ENCODE measurements around the gene HNF1A.

The HNF1A gene

DNA sequence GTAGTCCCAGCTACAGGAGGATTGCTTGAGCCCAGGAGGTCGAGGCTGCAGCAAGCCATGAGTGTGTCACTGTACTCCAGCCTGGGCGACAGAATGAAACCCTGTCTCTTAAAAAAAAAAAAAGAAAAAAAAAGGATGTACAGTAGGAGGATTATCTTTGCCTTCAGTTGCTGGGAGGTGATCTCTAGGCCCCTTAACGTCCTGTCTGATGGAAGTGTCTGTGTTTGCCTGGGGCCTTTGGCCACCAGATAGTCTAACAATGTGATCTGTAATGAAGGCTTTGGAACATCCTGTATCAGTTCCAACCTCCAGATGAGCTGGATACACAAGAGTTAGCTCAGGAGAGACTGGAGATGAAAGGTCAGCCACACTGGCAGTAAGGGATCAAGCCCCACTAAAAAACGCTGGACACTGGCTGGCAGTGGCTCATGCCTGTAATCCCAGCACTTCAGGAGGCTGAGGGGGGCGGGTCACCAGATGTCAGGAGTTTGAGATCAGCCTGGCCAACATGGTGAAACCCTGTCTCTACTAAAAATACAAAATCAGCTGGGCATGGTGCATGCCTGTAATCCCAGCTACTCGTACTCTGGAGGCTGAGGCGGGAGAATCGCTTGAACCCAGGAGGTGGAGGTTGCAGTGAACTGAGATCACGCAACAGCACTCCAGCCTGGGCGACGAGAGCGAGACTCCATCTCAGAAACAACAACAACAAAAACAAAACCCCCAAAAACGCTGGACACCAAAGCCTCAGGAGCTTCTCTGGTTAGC is 19.0 kb upstream of the HNF1A start:
- DNase-seq (ENCODE audit: low read depth, low spot score) = no peak

DNA sequence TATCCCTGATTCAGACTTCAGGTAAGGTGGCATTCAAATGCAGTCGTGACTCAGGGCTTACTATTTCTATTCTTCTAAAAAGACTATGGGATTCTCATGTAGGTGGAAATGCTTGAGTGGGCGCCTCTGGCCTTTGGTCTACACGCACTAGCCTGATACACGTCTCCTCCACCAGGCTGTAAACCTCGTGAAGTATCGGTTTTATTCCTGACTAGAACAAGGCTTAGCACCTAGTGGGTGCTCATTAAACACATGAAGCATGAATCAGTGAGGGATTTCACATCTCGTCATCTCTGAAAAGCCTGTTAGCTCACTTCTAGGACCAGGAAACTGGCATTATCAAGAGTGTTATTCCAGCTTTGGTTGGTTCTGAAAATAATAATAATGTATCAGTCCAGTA is 17.7 kb upstream of the HNF1A start:
- DNase-seq (ENCODE audit: low read depth, low spot score) = no peak

DNA sequence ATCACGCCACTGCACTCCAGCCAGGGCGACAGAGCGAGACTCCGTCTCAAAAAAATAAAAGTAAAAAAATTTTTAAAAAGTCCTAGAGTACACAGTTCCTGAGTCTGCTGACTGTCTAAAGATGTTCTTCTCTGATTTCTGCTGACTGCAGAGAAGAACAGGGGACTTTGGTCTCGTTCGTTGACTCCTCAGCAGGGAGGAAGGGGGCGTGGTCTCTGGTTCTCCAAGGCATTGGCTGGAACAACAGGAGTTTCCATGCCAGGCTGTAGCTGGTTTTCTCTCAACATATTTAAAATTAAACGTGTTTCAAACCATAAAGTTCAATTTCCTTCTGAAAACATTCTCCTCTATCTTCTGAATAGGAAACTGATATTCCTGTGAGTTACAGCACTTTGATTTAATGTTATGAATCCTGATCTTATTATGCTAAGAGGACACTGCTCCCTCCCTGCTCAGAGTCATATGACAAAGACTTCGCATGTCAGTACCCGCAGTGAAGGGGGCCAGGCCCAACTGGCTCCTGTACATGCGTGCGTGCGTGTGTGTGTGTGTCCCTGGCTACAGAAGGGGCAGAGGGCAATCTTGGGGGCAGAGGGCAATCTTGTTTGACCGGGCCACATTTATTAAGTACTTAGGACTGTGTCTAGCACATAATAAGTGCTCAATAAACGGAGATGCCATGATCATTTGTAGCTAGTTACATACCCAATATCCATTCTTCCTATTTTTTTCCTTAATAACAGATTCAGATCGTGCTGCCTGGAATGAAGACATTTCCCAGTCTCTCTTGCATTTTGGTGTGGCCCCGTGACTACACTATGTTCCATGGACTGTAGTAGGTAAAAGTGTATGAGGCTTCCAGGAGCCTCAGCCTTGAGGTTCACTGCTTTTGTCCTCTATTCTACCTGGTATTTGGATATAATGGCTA is 16.5 kb upstream of the HNF1A start:
- DNase-seq (ENCODE audit: low read depth, low spot score) = no peak

DNA sequence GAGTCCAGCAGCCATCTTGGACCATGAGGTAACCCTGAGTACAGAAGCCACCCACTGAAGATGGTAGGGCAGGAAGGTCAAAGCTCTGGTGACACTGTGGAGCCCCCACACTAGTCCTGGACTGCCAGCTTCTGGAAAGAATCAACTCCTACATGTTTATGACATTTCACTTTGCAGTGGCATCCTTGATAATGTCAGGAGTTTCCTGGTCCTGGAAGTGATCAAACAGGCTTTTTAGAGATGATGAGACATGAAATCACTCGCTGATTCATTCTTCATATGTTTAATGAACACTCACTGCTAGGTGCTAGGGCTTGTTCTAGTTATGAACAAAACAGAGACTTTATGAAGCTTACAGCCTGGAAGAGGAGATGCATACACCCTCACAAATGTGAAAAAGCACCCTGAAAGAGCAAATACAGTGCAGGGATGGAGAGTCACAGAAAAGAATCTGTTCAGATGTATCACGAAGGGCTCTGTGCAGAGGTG is 15.8 kb upstream of the HNF1A start:
- no peak for DNase-seq (ENCODE audit: low read depth, low spot score)

DNA sequence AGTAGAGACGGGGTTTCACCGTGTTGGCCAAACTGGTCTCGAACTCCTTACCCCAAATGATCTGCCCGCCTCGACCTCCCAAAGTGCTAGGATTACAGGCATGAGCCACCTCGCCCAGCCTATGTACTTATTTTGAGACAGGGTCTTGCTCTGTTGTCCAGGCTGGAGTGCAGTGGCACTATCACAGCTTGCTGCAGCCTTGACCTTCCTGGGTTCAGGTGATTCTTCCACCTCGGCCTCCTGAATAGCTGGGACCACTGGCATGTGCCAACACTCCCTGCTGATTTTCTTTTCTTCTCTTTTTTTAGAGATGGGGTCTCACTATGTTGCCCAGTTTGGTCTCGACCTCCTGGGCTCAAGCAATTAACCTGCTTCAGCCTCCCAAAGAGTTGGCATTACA is 14.0 kb upstream of the HNF1A start:
- no peak for DNase-seq (ENCODE audit: low read depth, low spot score)

DNA sequence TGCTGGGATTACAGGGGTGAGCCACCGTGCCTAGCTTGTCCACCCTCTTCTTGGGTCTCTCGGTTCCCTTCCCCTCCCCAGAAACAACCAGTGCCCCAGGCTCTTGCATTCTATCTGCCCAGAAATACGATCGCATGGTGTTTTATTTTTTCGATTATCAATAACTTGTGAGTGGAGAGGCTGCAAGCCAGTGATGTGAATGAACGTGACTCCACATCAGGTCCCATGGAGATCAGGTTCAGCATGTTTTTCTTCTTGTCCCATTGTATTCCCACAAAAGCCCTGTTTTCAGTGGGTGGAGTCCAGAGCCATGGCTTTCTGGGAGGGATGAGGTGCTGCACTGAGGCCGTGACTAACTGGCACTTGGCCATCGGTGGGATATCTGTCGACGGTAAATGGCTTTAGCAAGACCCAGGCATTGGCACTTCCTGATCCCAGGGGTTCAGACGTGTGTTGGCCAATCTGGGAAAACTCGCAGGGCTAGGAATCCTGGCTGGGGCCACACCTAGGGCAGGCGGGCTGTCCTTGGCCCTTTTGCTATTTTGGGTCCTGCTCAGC is 12.7 kb upstream of the HNF1A start:
- DNase-seq (ENCODE audit: low read depth, low spot score) = no peak

DNA sequence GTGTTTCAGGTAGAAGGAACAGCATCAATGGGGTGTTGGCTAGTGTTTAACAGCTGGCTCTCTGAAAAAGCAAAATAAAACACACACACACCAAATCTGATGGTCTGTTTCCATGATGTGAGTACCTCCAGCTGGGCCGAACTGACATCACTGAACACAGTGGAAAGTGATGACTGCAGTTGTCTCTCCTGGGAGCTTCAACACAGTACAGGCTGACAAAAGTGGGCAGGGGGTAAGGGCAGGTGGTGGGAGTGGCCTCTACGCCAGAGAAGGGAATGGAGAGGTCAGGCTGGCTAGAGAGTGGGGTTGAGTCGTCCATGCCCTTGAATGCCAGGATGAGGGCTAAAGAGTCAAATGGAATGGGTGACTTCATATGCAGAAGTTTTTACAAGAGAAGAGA is 8.0 kb upstream of the HNF1A start:
- DNase-seq (ENCODE audit: low read depth, low spot score) = no peak

DNA sequence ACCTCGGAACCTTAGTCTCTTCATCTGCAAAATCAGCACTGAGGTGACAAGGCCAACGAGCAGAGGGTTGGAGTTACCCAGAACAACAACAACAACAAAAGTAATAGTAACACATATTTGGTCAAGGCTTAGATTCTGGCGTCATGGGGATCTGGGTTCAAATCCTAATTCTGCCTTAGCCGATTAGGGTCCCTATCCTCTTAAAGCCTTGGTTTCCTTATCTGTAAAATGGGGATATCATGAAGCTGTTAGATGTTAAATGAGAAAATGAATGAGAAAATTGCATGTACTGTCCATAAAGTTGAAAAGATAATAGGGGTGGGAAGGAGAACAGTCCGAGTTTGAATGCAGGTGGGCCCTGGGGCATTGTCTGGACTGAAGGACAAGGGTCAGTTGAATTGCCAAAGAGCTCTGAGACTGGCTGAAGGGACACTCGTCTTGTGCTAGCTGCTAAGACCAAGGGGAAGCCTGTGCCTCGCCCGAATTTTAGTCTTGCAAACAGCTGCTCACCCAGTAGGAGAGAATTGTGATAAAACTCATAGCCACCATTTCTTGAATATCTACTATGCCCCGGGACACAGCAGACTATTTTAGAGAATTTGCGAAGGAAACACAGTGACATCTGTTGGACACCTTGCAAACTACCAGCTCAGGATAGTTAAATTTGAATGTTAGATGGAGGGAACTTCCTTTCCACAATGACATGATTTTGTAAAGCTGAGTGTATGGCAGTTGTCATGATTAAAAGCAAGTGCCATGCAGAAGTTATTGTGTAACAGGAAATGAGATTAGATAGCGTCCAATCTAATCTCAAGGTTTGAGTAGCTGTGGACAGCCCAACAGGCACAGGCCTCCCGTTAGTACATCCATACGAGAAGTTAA is 6.8 kb upstream of the HNF1A start:
- DNase-seq (ENCODE audit: low read depth, low spot score) = no peak

DNA sequence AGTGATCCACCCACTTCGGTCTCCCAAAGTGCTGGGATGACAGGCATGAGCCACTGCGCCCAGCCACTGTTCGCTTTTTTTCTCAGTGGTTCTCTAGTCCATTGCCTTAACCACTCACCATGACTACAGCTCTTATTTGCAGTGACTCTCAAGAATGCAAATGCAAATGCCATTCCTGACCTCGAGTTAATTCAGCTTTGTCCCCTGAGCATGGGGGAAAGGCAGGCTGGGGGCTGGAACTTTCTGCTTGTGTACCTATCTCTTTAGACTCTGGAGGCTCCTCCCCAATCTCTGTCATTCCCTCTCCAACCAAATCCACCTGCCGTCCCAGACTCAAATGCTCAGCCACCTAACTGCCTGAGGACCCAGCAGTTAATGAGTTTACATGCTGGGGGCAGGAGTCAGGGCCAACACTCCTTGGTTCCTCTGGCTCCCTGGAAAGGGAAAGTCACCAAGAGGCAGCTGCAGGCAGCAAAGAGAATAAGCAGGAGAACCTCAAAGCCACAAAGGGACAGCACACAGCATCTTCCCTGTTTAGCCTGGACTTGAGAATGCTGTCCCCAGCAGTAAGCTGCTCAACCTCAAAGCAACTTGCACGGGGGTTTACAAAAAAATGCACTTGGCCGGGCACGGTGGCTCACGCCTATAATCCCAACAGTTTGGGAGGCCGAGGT is 5.3 kb upstream of the HNF1A start:
- DNase-seq (ENCODE audit: low read depth, low spot score) = no peak

DNA sequence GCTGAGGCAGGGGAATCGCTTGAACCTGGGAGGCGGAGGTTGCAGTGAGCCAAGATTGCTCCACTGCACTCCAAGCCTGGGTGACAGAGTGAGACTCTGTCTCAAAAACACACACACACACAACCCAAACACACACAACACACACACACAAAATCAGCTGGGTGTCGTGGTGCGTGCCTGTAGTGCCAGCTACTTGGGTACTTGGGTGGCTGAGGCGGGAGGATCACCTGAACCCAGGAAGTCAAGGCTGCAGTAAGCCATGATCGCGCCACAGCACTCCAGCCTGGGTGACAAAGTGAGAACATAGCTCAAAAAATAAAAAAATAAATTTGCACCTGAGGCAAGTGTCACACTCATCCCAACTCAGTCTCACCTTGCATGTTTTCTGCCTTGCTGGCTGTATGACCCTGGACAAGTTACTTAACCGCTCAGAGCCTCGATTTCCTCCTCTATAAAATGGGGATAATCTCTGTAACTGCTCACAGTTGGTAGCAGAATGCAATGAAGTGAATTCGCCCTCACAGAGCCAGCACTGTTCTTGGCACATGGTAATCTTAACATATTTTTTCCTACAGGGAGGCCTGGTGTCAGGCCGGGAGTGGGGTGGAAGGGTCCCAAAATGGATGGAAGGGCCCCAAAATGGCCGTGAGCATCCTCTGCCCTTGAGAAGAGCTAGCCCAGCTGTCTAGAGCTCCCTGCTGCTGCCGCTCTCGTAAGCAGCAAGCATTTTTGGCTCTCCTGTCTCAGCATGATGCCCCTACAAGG is 630 bp upstream of the HNF1A start:
- DNase-seq (ENCODE audit: low read depth, low spot score) = no peak

DNA sequence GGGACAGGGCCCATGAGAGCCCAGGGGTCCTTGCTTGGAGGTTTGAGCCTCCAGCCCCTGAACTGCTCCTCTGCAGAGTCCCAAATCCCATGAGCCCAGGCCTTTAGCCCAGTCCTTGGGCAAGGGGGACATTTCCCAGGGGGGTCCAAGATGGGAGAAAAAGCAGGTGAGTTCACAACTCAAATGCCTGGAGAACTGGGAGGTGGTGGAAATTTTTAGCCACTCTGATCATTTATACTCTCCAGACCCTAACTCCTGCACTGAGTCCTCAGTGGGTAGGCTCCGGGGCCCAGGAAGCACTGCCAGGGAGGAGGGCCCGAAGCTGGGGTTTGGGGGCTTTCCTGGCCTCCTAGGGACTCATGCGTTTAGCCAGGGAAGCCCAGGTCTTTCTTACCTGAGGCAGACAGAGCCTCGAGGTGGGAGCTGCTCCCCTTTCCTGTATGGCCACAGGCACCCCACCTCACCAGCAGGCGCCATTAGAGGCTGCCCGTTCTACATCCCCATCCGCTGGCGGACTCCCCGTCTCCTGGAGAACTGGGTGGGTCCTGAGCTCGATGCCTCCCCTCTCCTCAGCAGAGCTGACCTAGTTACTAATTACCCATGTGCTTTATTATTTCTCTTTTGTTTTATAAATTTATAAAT is 998 bp downstream of the HNF1A start:
- no peak for DNase-seq (ENCODE audit: low read depth, low spot score)

DNA sequence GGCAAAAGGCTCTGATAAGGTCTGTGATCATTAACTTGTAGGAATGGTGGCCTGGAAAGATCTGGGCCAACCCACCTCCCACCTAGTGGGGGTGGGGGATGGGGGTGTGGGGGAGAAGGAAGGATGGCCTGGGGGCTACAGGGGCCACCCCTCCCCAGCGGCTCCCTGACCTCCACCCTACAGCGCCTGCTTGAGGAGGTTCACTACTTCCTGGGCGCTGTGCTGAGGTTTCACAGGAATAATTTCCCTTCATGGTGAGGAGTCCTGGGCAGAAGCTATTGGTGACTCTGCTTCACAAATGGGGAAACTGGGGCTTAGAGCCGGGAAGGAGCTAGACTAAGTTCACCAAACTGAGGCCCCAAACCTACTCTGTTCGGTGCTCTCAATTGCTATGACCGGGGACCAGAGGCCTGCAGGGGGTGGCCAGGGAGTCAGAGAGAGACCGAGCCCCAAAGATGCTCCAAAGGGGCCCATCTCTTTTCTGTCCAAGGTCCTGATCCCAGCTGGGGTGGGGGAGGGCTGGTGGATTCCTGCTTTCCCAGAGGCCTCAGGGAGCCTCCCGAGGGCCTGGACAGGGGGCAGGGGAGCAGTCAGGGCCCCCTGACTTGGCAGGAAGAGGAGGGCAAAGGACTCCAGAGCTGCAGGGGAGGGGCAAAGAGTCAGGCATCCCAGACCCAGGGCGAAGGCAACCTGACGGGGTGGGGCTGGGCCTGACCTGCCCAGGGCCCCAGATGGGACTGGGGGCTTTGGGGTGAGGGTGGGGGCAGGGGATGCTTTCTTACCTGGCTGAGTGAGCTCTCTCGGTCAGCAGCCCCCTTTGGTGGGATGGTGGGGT is 1.7 kb downstream of the HNF1A start:
- no peak for DNase-seq (ENCODE audit: low read depth, low spot score)

DNA sequence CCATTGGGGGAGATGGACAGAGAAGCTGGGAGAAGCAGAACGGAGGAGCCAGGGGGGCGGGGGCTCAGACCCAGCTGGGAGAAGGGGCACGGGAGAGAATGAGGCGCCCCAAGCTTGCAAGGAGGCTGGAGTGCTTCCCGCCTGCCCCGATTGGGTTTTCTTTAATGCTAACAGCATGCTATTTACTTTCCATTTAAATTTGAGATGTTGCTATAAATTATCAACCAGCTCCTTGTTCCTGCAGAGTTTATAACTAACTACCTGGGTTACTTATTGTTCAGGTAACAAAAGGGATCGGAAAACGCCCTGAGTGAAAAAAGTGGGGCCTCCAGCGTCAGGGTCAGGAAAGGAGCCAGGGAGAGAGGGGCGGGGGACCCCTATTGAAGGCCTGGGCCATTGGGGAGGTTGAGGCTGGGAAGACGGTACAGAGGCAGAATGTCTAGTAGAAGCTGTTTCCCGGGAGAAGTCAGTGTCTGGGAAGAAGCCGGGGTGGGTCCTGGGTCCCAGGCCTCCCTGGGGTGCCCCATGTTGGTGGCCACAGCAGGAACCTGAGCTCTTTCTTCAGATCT is 2.5 kb downstream of the HNF1A start:
- no peak for DNase-seq (ENCODE audit: low read depth, low spot score)

DNA sequence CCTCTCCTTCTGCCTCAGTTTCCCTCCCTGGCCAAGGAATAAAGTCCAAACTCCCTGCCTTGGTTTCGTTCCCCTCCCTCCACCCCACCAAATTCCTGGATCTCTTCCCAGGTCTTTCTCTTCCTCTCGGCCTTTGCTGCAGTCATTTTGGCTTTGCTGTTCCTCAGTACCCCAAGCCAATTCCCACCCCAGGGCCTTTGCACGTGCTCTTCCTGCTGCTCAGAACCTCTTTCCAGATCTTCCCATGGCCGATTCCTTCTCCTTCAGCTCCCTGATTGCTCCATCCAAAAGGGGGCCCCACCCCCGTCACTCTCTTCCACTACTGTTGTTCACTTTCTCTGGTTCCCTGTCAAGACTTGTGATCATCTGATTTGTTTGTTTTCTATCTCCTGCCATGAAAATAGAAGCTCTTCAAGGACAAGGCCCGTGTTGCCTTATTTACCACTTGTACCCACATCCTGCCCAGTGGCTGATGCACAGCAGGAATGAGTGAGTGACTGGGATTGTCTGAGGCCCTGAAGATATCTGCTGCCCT is 3.1 kb downstream of the HNF1A start:
- no peak for DNase-seq (ENCODE audit: low read depth, low spot score)

DNA sequence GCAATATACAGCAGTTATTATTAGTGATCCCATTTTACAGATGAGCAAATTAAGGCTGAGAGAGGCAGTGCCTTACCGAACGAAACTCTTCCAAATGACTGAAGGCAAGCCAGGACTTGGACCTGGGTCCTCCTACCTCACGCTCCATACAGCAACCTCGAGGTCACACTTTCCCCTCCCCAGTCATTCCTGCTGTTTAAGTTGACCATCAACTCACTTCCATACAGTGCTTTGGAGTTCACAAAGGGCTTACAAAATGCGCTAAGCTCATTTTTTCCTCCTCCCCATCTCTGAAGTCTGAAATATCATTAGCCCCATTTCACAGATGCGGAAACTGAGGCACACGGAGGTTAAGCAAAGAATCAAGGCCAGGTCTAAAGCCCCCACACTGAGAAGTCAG is 4.3 kb downstream of the HNF1A start:
- no peak for DNase-seq (ENCODE audit: low read depth, low spot score)

DNA sequence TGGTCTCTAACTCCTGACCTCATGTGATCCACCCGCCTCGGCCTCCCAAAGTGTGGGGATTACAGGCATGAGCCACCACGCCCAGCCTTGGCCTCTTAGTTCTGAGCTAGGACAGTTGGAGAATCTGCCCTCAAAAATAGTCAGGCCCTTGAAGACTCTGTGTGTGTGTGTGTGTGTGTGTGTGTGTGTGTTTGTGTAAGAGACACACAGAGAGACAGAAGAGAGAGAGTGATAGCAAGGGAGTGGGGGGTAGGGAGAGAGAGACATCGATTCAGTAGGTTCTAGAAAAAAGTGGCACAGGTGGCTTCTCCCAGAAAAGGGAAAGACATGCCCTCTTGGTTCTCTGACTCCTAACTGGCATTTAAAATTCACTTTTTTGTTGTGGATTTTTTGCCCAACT is 5.4 kb downstream of the HNF1A start:
- DNase-seq (ENCODE audit: low read depth, low spot score) = no peak

DNA sequence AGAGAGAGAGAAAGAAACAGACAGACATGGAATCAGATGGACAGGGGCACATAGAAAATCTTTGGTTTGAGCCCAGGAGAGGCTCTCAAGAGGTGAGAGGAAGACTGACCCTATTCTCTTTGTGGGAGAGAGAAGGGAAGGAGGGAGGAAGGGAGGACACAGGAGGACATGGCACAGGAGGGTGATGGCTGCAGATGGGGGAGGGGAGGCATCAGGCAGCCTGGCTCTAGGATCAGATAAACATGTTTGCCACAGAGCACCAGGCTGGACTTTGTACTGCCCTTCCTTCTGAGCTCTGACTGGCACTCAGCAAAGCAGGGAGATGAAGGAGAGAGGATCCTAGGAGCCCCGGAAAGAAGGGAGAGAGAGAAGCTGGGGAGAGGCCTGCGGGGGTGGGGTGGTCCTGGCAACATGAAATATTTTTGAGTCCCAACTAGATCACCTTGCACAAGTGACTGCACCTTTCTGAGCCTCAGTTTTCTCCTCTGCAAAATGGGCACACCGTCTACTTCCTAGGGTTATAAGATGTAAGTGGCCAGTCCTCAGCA is 6.1 kb downstream of the HNF1A start:
- no peak for DNase-seq (ENCODE audit: low read depth, low spot score)

DNA sequence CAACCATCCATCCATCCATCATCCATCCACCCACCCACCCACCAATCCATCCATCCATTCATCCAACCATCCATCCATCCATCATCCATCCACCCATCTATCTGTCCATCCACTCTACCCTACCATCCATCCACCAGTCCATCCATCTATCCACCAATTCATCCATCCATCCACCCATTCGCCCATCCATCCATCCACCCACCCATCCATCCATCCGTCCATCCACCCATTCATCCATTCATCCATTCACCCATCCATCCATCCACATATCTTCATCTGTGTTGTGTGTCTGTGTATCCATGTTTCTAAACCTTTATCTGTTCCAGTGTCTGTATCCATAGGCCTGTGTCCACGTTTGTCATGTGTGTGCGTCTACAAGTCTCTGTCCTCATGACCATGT is 9.9 kb downstream of the HNF1A start:
- no peak for DNase-seq (ENCODE audit: low read depth, low spot score)
